ENCODE data around the gene LARGE2.
A peak's percentile ranks its signal among the peaks of the same experiment; 100 is the strongest.

The LARGE2 gene

DNA sequence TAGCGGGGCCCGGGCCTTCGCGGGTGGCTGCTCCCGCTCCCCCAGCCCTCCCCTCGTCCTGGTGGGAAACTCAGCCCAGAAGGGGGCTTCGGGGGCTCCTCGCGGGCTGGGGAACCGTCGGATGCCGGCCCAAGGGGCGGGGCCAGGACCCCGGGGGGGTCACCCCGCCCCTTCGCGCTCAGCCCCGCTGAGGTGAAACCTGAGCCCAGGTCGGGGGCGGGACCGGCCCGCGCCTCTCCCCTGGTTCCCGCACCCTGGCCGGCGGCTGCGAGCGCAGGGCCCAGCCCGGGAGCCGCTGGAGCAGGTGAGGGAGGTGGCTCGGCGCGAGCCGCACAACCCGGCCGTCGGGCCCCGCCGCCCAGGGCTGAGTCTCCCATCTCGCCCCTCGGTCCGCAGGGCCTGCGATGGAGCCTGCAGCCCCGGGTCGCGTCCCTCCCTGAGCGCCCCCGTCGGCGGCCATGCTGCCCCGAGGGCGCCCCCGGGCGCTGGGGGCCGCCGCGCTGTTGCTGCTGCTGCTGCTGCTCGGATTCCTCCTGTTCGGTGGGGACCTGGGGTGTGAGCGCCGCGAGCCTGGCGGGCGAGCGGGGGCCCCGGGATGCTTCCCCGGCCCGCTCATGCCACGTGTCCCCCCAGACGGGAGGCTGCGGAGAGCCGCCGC is at the start of gene LARGE2:
Gene LARGE2, plus strand, starts transcription at position 232 of the 658 bp plus-strand sequence. Its CDS starts 227 bp downstream, at position 459.
- peak; percentile 90 for DNase-seq

- DNase-seq = no peak
Measured at GRCh38 chr11:45876401-45876800, 46.1 kb upstream of the LARGE2 start.

DNA sequence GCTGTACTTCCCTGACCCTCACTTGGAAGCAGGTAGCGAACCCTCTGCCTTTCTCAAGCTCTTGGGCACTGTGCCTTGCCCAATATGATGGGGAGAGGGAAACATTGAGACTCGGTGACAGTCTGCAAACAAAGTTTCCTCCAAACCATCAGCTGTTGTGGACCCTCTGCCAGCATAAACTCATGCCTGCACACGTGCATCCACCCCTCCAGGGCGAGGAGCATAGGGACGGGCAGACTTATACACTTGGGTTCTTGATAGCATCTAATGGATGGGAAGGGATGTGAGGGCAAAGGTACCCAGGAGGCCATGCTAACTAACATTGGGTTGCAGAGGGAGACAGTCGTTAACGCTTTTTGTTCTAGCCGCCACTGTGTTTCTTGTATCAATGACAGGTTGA is 45.2 kb upstream of the LARGE2 start:
- no peak for DNase-seq

DNA sequence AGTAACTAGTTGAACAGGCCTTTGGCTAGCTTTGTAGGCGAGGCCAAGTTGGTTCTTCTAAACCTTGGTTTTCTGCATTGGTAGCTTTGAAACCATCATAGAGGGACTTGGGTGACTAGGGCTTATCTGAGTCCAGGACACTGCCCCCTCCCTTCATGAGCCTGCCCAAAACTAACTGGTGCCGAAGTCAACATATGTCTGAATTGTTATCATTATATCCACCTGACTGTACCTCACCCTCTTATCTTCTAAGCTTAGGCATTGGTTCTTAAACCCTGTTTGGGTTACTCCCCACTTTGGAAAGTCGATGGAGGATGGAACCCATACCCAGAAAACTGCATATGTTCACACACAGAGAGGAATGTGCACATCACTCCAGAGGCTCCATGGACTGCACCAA is 44.6 kb upstream of the LARGE2 start:
- no peak for DNase-seq

DNA sequence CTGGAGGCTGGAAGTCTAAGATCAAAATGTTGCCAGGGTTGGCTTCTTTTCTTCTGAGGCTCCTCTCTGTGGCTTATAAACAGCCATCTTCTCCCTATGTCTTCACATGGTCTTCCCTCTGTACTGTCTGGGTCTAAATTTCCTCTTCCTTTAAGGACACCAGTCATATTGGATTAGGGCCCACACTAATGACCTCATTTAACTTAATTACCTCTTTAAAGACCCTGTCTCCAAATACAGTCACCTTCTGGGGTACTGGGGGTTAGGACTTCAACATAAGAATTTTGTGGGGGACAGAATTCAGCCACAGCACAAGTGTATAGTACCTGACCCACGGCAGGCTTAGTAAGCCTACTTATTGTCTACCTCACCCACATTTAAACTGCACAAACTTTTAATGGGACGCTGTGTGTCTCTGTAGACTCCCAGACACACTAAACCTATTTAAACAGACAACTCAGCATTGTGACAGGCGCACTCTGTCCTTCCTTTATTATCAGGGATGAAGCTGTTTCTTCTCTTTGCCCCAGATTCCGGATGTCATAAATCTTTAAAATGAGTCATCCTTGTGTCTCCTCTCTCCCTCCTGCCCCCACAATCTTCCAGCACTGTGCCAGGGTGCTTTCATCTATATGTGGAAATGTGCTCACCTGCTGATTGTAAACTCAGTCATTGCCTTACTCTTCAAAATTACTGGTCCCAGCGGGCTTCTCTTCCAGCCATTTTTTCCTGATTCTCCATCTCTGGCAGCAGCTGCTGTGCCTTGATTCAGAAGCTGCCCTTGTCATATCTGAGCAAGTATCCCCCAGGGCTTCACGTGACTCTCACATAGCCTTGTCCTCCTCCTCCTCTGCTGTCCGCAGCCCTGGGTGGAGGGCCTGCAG is 42.4 kb upstream of the LARGE2 start:
- DNase-seq = peak; percentile 43

GRCh38 chr11:45880772-45881570 is 41.5 kb upstream of the LARGE2 start:
- DNase-seq = no peak

DNA sequence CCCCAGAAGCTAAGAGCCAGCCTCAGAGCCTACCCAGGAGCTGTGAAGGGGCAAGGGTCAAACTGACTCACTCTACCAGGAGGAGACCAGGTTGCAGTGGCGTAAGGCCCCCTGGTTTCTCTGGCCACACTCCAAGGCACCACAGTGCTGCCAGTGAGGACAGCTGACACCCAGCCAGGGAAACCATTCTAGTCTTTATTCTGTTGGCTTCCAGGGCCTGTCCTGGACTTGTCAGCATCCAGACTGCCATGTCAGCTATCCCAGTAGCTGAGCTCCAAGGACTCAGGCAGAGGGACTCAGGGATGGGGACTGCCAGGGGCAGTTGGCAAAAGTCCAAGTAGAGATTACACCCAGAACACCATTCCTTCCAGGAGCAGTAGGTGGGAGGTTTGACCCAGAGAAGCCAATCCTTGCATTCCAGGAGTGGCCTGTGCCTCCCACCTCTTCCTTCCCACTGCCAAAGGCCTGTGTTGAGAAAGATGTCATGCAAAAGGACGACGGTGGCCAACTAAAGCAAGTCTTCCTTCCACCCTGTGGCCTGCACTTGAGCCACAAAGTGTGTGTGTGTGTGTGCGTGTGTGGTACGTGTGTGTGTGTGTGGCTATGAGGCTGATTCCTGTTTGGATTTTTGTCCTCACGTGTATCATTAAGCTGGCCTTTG is 40.6 kb upstream of the LARGE2 start:
- no peak for DNase-seq

DNA sequence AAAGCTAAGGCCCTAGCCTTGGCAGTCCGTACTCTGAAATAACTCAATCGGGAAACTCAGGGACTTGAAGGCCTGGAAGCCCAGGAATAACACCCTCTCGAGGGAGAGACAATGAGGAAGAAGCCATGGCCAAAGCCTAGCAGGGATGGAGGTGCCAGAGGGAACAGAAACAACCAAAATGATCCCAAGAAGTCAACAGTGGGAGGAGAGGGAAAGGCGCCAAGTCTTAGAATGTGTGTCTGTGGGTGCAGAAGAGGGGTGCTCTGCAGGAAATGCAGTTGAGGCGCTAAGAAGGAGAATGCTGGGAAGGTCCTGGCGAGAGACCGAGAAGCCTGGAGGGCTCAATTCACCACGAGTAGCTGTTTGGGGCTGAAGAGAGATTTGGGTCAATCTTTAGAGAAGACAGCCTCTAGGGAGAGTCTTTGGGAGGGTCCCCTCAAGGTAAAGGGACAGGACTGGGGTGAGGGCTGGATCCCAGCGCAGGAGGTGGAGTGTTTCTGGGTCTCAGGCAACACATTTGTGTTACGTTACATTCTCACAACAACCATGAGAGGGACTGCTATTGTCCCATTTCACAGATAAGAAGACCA is 37.8 kb upstream of the LARGE2 start:
- DNase-seq = no peak

- DNase-seq = peak; percentile 90
Measured at GRCh38 chr11:45885274-45885920, 37.1 kb upstream of the LARGE2 start, which contains the start of gene MAPK8IP1. MAPK8IP1 (plus strand) TSS chr11:45885651; CDS start chr11:45885821, 170 bp downstream.

DNA sequence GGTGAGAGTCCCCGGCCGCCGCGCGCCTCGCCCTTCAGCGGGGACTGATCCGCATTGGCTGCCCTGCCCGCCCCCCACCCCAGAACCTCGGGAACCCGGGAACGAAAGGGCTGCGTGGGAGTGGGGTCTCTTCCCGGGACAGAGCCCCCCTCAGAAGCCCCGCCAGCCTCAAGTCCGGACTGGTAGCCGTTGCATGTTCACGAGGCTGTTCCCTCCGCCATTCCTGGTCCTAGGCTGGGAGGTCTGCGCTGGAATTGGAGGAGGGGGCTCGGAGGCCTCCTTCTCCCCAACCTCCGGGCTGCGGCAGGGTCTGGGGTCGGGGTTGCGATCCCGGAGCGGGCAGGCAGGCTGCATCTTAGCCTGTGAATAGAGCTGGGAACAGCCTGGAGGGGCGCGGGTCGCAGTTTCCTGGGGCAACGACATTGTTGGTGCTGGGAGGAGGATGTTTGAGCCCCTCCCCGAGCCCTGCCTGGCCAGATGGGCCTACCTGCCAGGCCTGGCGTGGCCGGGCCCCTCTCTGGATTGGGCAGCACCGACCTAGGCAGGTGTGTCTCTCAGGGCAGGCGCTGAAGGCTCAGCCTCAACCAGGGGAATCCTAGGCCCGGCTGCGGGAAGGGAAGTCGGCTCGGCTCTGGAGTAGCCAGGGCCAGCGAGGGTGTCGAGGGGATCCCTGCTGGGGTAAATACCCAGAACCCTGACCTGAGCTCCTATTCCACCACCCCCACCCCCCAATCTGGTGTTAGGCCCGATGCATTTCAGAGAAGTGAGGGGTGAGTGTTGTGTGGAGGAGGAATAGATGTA is 36.3 kb upstream of the LARGE2 start:
- DNase-seq = peak; percentile 63

DNA sequence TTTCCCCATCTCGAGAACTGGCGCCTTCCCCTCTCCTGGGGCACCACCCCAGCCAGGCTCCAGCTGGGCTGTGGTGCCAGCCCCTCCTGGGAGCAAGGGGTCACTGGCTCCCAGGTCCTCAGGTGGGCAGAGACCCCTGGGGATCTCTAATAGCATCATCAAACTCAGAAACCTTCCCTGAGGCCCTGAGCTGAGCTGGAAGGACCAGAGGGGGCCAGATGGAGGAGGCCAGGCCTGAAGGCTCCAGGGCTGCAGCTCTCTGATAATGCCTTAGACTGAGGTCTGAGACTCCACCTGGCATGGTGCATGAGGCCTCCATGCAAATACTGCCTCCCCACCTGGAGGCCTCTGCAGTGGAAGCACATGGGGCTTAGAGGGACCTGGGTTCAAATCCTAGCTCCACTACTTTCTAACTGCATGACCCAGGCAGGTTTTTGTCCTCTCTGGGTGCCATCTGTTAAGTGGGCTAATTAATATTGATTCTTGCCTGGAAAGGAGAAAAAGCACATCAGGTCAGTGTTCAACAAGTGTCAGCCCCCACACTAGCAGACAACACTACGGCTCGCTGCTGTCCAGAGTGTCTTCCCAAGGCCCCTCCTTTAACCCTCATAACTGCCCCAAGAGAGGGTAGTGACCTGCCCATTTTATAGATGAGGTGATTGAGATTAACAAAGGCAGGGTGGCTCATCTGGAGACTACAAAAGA is 35.5 kb upstream of the LARGE2 start:
- DNase-seq = no peak

DNA sequence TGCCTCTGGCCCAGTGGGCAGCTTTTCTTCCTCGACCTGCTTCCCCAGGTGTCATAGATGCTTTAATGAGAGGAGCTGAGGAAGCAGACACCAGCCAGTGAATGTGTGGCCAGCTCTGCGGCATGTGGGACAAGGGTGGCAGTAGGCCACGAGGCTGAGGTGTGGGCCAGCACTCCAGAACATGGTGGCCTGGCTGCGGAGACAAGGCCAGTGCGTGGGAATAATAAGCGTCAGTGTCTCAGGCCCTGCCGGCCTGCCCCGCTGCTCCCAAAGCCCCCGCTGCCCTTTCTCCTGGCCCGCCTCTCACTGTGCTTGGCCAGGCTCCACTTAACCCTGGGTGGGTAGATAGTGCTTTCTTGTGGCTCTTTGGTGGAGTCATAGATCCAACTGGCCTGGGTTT is 34.9 kb upstream of the LARGE2 start:
- DNase-seq = no peak

DNA sequence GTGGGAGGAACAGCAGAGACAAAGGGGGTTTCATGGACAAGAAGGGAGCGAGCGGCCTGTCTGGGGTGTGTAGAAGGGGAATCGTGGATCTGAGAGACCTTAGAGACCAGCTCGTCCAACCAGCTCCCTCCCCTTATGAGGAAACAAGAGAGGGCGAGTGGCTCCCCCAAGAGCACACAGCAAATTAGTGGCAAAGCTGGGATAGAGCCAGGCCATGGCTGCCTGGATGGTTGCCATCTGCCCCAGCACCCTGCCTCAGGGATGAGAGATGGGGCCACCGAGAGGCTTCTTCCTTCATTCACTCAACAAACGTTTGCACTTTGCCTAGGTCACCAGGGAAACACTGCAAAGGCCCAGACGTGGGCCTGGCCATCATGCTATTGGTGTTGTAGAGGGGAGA is 32.9 kb upstream of the LARGE2 start:
- no peak for DNase-seq

DNA sequence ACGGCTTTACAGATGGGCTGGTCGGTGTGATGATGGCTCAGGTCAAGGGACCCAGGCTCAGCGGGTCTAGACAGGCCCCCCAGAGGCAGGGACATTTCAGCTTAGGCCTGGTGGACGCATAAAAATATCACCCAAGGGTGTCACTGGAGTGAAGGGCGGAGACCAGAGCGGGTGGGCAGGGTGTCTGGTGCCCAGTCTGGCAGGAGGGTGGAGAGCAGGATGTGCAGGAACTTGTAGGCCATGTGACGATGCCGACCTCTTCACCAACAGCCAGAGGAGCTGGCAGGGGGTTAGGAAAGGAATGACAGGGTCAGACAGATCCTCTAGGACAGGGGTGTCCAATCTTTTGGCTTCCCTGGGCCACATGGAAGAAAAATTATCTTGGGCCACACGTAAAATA is 32.5 kb upstream of the LARGE2 start:
- no peak for DNase-seq

GRCh38 chr11:45890886-45891550 is 31.4 kb upstream of the LARGE2 start:
- DNase-seq = no peak

GRCh38 chr11:45892856-45893255 is 29.6 kb upstream of the LARGE2 start:
- no peak for DNase-seq

GRCh38 chr11:45894555-45895247 is 27.8 kb upstream of the LARGE2 start:
- no peak for DNase-seq

GRCh38 chr11:45895553-45896259 is 26.8 kb upstream of the LARGE2 start:
- DNase-seq = peak; percentile 33
